Posterior cingulate gyrus (tissue), 11 donors: ENCODE data around the gene NDUFV2.
A peak's percentile ranks its signal among the peaks of the same experiment; 100 is the strongest.

Source experiments
- DNase-seq, 10 donors: peaks; one replicate each; pipeline versions ENCODE4 v3.0.0 to v3.0.0-alpha.2; 2020 to 2021; ENCODE audit warnings: mixed read lengths in 3 of 10
- intact Hi-C: fragments of 100-400 bp; cut with DNase I; formaldehyde crosslinking; loops from one replicate; pipeline ENCODE4 v1.15.1; 2023

Gene NDUFV2

DNA sequence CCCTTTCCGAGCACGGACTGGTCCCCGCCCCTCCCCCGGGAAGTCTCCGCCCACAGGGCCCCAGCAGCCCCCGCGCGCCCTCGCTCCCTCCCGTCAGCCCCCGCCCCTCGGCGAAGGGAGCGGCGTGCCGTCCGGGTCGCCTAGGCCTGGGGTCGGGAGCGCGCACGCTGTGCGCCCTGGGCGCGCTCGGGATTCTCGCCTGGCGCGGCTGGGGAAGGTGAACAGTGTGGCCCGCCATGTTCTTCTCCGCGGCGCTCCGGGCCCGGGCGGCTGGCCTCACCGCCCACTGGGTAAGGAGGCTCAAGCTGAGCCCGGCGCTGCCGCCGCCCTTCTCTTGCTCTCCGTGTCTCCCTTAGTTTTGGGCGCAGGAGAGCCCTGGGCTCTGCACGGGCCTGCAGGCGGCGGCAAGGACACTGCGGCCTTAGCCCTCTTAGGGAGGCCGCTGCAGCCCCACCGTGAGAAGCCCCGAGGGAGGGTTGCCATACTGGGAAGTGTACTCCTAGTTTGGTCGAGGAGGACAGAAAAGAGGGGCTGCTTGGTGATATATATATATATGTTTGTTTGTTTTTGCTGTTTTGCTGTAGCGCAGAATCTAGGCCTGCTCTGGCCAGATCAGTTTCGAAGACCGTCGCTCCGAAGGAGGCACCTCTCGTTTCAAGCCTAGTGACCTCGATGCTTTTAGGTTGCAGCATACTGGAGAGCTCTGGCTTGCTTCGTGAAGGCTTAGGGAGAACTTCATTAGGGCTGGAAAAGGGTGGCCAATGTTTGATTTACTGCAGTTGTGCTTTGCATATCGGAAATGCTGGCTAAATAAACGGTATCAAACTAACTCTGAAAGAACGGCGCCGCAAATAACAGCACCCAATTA is at the start of gene NDUFV2:
Gene NDUFV2 (plus strand): TSS at position 192 of the 868 bp plus-strand sequence. CDS start 45 bp downstream, at position 237.
- intact Hi-C loops = loop anchor here (1.0 kb wide), 2 partner anchors 34 to 397 kb away; partner anchors contain the start of genes ANKRD12 and MTCL1
- DNase-seq = peak; percentile 94 to 100 (median 96)

DNA sequence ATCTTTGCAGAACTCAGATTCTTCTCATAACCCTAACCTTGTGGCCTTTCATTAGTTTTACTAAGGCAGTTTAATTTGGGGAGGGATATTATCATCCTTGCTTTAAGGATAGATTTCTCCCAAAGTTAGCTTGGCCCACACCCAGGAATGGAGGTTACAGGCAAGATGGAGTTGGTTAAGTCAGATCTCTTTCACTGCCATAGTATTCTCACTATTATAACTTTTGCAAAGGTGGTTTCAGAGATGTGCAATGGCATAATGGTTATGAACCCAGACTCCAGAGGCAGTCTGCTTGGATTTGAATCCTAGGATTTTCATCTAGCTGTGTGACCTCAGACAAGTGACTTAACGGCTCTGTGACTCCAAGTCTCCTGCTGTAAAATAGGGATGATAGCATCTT is 48.7 kb upstream of the NDUFV2 start:
- no peak for DNase-seq
- intact Hi-C loops = no loop called here

DNA sequence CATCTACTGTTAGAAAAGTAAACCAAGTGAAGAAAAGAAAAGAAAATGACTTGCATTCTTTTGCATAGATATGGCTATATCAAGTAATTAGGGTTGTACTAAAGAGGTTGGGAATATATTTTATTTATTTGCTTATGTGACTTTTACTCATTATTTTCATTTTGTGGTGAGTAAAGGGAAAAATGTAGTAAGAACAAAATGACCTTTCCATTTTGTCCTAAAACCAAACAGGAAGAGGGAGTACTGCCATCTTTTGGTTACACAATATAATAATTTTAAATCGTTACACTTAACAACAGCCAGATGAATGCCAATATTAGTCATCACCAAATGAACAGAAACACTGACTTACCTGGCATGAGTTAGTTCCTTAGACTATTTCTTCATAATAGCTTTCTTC is 47.3 kb upstream of the NDUFV2 start:
- no peak for DNase-seq
- intact Hi-C loops = no loop called here

DNA sequence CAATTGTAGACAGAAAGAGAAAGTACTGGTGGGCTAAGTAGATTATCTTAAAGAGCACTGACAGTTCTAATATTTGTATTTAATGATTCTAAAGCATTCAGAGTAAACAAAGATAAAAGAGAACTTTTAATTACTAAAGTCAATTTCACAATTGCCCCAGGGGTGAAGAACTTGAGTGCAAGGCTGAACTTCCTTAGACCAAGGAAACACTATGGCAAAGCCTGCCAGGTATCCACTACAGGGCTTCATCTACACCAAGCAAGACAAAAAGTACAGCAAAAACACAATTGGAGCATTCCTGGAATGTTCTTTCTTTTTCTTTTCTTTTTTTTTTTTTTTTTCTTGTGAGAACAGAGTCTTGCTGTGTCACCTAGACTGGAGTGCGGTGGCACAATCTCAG is 46.9 kb upstream of the NDUFV2 start:
- intact Hi-C loops = no loop called here

DNA sequence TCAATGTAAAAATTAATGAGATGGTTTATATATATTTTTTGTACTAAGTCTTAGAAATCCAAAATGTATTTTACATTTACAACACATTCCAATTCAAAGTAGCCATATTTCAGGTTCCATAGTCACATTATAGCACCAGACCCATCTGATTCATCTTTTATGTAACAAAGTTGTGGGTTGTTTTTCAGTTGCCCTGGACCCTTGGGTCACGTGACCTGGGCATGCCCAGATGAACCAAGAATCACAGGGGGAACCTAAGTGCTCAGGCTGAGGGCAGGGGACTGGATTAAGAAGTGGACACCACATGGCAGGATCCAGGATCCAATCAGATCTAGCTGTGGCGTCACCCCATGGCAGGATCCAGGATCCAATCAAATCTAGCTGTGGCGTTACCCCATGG is 44.9 kb upstream of the NDUFV2 start:
- no peak for DNase-seq
- intact Hi-C loops = no loop called here

More for the DNA sequence above, 46.9 kb upstream of the NDUFV2 start:
- DNase-seq = no peak

DNA sequence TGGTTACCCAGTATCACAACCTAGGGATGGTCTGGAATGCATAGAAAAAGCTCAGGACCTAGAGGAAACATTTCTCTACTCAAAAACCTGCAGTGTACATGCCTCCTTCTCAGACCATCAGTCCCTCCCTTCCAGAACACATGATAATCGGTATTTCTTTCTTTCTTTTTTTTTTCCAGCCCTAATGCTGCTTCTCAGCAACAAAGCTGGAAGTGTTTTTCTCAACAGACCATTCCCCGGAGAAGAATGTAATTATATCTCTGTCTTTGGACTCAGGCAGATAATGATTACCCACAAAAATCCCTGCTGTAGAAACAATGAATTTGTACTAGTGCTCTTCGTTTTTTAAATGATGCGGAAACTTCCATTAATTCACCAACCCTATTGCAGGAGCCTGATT is 44.1 kb upstream of the NDUFV2 start:
- no peak for DNase-seq
- intact Hi-C loops = no loop called here

DNA sequence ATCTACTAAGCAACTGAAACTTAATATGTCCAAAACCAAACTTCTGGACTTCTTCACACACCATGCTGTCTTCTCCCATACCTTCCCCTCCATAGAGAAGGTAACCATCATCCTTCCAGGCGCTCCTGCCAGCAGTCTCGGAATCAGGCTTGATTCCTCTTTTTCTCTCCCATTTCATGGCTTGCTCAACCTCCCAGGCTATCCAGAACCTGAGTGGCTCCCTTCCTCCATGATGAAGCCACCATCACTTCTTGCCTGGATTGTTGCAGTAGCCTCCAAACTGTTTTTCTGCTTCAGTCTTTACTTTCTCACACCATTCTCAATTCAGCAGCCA is 40.1 kb upstream of the NDUFV2 start:
- DNase-seq = no peak
- intact Hi-C loops = no loop called here

DNA sequence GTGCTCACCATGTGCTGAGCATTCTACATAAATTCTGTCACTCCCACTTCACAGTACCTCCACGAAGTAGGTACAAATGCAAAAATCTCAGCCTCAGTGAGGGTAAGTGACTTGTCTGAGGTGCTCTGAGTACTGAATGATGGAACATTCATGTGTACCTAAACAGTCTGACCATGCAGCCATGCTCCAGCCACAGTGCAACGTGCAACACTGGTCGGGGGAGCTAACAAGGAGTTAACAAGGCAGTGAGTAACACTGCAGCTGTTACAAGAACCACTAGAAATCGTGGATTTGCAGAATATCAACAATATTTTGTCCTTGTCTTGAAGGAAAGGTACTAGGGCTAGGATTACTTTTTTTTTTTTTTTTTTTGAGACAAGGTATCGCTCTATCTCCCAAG is 36.6 kb upstream of the NDUFV2 start:
- no peak for DNase-seq

DNA sequence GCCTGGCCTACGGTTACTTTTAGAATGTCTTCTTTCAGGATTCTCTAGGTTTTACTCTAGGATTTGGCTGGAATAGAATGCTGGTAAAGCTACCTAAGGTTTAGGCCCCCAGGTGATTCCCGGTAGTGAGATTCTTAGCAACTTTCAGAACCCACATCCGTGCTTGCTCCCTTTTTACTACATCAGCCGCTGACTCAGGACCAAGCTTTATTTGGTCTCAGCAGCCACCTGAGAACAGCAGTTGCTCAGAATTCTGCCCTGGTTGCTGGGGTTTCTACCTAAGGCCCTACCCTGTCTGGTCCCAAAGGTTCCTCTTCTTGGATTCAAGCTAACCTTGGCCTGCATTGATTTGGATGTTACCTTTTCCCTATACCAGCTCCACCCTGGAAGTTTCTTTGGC is 36.1 kb upstream of the NDUFV2 start:
- DNase-seq = no peak

More for the DNA sequence above, 36.6 kb upstream of the NDUFV2 start:
- intact Hi-C loops = no loop called here

DNA sequence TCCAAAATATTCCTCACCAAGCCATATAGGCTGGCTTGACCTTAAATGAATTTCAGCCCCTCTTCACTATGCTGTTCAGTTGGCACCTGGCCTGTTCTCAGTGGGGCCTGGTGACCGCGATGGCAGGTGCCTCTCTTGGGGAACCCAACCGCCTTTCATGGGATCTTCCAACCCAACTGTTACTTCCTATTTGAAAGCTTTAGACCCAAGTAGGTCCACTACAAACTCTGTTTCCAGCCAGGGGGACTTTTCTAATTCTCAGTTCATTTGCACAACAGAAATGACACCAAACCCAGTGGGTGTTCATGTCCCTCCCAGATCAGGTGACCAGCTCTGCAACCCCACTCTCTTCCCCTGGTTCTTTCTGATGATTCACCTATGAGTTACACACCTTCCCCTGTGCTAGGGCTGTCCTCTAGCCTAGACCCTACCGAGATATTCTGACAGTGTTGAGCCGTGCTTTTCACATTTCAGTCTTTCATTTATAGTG is 35.6 kb upstream of the NDUFV2 start:
- no peak for DNase-seq
- intact Hi-C loops = no loop called here

More for the DNA sequence above, 36.1 kb upstream of the NDUFV2 start:
- intact Hi-C loops = no loop called here

DNA sequence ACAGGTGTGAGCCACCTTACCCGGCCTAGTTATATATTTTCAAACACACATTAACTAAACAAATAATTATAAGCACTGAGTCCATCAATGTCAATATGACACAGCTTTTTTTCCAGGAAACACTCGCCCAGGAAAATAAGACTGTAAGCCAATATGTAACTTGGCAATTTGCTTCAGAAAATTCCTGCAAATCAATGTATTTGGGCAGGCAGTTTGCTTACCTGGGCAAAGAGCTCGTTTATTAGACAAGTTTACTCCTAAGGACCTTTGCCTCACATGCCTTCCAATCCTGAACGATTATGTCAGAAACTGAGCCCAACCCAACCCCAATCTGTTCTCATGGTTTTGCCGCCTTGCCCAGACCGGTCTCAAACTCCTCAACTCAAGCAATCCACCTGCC is 34.7 kb upstream of the NDUFV2 start:
- intact Hi-C loops = no loop called here
- no peak for DNase-seq

DNA sequence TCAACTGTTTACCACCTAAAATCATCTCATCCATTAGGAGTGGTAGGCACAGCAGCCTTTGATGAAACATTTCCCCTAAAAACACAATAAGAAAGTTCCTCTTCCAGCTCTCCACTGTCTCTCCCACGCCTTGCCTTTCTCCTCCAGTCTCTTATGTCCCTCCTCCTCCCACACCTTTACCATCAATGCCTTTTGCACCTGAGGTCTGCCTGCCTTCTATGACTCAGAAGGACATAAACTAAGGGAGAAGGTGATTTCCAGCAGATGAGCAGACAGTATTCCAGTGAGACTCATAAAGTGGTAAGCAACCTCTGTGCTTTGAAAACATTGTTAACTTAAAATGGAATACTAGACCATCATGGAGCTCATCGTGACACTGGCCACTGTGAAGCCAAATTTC is 34.2 kb upstream of the NDUFV2 start:
- DNase-seq = no peak
- intact Hi-C loops = no loop called here

DNA sequence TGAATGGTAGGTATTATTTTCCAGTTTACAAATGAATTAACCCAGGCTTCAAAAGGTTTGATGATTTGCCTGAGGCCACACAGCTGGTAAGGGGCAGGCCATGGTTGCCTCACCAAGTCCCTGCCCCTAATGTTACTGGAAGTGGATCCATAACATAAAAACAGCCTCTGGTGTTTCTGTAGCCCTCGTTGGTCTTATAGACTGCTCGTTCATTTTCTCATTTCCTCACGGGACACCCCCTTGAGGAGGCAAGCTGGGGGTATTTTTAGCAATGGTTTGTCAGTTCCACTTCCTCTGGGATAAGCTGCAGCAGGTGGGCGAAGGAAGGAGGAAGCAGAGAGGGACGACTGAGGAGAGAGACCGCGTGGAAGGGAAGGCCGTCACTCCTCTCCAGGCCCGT is 32.9 kb upstream of the NDUFV2 start:
- intact Hi-C loops = no loop called here
- DNase-seq = no peak

DNA sequence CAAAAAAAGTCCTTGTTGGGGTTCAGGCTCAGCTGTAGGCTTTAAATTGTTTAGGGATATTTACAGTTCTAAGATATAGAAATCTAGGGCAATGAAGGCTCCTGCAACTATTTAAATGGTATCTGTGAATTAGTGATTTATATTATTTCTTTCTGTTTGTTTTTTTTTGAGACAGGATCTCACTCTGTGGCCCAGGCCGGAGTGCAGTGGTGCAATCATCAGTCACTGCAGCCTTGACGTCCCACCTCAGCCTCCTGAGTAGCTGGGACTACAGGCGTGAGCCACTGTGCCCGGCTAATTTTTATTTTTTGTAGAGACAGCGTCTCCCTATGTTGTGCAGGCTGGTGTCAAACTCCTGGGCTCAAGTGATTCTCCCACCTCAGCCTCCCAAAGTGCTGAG is 32.3 kb upstream of the NDUFV2 start:
- intact Hi-C loops = loop anchor here (5.0 kb wide), 1 partner anchor 447 kb away; no protein-coding TSS in a partner anchor
- DNase-seq = no peak

DNA sequence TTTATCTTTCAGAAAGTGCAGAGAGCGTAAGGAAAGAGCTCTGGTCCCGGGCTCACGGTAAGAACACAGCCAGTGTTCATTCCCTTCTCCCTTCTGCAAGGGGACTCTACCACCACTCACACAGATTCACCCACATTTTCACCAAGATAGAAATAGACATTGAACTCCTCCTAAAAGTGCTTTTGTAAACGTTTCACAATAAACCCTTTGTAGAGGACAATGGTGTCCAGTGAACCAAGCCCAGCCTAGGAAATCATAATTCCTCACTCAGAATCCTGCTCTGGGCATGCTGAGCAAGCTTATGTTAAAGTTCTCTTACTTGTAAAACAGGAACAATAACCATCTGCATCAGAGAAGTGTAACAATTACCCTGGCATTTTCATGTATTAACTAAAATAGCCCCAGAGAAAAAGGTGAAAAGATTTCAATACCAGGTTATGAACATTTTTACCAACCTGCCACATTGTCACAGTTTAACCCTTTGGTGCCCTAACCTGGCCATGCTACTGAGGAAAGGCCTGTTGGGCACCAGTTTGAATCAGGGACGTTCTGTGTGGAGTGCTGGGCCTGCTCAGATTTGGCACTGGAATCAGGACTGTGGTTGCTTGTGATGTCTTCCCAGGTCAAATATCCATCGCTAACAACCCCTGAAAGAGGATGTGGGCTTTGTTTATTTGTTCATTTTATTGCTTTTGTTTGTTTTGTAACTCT is 22.5 kb upstream of the NDUFV2 start:
- intact Hi-C loops = no loop called here
- peak in 1 of 10 donors; percentile 24 for DNase-seq

DNA sequence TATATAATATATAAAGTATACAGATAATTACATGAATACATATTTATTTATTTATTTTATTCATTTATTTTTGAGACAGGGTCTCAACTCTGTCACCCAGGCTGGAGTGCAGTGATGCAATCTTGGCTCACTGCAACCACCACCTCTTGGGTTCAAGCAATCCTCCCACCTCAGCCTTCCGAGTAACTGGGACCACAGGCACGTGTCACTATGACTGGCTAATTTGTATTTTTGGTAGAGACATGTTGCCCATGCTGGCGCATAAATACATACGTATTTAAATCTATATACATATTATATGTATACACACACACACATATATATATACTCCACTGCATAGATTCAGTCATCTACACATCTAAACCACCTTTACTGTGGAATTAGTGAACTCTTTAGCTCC is 20.6 kb upstream of the NDUFV2 start:
- intact Hi-C loops = no loop called here
- no peak for DNase-seq

DNA sequence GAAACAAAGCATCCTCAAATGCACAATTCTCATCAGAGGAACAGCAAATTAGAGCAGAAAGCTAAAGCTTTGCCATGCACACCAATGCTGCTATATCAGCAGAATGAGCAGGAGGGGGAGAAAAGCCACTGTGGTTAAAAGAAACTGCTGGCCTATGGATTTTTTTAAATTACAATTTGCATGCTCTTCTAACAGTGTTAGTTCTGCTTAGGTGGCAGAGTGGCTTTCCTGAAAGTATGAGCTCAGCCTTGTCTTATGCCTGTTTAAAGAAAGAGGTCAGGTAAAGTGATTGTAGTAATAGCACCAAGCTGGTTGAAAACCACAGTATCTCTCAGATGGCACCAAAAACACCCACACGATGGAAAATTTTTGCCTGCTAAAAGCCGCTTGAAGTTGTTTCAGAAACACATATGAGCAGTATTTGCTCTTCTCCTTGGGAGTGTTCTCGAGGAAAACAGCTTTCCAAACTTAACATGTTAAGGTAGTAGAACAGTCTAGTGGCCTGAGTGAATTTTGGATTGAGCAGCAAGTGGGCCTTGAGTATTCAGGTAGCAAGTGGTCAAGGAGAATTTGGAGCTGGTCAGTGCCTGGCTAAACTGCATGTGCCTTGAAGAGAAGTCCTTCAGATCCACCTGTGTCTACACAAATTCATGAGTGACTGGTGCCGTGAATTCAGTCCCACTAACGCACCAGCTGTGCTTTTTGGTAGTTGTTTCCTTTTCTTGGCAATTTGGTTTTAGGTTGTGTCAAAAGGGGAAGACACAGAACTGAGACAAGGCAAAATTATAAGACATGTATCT is 19.6 kb upstream of the NDUFV2 start:
- intact Hi-C loops = no loop called here
- DNase-seq = no peak

DNA sequence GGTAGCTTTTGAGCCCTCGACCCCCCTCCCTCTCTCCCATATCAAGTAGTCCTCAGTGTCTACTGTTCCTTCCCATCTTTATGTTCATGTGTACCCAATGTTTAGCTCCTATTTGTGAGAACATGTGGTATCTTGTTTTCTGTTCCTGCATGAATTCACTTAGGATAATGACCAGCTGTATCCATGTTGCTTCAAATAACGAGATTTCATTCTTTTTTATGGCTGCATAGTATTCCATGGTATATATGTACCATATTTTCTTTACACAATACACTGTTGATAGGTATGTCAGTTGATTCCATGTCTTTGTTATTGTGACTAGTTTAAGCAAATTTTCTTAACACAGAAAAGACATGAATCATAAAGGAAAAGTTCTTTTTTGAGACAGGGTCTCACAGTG is 16.5 kb upstream of the NDUFV2 start:
- intact Hi-C loops = no loop called here
- no peak for DNase-seq

DNA sequence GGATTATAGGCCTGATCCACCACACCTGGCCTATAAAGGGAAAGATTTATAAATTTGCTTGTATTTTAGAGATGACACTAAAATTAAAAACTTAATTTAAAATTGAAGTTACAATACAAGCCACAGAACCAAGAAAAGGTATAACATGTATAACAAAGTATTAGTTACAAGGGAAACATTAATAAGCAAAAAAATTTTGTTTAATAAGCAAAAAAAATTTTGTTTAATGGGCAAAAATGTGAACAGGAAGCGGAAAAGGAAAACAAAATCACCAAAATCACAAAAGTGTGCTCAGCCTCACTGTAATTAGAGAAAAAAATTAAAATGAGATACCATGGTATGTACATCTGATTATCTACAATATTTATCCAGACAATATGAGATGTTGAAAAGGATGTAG is 15.9 kb upstream of the NDUFV2 start:
- DNase-seq = no peak
- intact Hi-C loops = no loop called here

DNA sequence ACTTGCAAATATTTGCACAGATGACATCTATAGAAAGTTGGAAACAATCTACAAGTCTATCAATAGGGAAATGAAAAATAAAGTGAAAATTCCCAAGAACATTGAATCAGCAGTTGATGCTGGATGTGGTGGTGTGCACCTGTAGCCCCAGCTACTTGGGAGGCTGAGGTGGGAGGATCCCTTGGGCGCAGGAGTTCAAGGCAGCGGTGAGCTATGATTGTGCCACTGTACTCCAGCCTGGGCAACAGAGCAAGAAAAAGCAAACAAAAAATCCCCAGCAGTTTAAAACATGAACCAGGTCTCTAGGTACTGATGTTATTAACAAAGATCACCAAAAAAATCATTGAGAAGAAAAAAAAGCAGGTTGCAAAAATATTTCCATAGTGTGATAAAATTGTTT is 15.4 kb upstream of the NDUFV2 start:
- DNase-seq = no peak
- intact Hi-C loops = no loop called here

DNA sequence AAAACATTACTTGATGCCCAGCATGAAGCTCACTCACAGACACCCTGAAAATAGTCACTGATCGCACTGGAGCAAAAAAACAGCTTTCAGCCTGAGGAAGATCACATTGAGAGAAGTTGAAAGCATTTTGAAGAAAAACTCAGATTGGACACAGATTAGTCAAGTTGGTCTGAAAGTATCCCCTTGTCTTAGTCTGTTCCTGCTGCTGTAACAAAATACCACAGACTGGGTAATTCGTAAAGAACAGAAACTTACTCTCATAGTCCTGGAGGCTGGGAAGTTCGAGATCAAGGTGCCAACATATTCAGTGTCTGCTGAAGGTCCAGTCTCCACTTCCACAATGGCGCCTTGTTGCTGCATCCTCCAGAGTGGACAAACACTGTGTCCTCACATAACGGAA is 14.2 kb upstream of the NDUFV2 start:
- intact Hi-C loops = no loop called here

More for the DNA sequence above, 14.2 kb upstream of the NDUFV2 start:
- DNase-seq = no peak
